ENCODE results near the gene C7orf33. TPM values are rescaled to one million over a fixed set of nuclear protein-coding genes. Genes with fewer than 3 reads are reported as not detected.
"Not testable (repeated sequence)": the region's sequence is repeated elsewhere in the genome, so short reads cannot be mapped to it uniquely, and the experiment has no call there.

Gene C7orf33
- total RNA-seq, 1 donor from 2014 or later = not detected

DNA sequence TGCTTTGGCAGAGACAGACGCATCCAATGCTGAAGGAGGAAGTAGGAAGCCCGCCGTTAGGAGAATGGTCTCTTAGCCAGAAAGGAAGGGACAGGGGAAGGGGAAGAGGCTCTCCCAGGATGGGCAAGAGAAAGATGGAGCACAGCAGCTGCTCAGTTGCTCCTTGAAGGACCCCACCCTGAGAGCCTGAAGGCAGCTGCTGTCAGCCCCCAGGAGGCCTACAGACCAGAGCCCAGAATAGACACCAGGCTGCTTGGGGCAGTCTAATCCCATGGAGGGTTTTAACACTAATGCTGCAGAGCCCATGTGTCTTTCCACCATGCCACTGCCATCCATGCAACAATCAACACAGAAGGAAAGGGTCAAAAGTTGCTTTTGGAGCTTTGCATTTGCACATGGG lies 3.5 kb upstream of the C7orf33 start:
- TF ChIP-seq, protein P1, sequence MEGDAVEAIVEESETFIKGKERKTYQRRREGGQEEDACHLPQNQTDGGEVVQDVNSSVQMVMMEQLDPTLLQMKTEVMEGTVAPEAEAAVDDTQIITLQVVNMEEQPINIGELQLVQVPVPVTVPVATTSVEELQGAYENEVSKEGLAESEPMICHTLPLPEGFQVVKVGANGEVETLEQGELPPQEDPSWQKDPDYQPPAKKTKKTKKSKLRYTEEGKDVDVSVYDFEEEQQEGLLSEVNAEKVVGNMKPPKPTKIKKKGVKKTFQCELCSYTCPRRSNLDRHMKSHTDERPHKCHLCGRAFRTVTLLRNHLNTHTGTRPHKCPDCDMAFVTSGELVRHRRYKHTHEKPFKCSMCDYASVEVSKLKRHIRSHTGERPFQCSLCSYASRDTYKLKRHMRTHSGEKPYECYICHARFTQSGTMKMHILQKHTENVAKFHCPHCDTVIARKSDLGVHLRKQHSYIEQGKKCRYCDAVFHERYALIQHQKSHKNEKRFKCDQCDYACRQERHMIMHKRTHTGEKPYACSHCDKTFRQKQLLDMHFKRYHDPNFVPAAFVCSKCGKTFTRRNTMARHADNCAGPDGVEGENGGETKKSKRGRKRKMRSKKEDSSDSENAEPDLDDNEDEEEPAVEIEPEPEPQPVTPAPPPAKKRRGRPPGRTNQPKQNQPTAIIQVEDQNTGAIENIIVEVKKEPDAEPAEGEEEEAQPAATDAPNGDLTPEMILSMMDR (IDR thresholded peaks at IDR 0.05) = no peak
- intact Hi-C loops (cut with micrococcal nuclease) = no loop called here

DNA sequence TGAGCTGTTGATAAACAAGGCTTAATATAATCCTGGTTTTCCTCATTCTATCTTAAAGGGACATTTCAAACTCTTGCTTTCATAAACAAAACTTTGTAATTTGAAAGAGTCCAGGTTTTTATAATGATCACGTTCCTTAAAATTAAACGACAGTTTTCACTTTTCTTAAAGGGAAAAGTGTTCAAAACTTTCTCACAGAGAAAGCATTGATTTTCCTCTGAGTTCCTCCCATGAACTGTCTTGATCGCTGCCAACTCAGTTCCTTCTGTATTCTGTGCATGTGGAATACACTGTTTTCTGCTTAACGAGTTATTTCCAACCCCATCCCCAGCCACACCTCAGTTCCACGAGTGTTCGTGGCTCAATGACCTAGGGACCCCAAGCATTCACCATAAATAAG lies 2.4 kb upstream of the C7orf33 start:
- Mint-ChIP-seq H3K27me3 (peaks cover 12% of the 10 kb centered on the region), H3K4me1 (peaks cover 6% of the 10 kb centered on the region), H3K36me3 (ENCODE audit: low read depth) (no peaks in the 10 kb centered on the region), H3K27ac (no peak overlapping the region), H3K4me3 (no peak overlapping the region), H3K9me3 (no peaks in the 10 kb centered on the region)
- CTCF ChIA-PET = no interaction called here
- TF ChIP-seq, protein P1 (IDR thresholded peaks at IDR 0.05) = no peak
- no peak for DNase-seq
- POLR2A ChIA-PET = no interaction called here
- ATAC-seq (ENCODE audit: low read depth) = no peak
- intact Hi-C loops (cut with micrococcal nuclease) = no loop called here

More for the DNA sequence above, 3.5 kb upstream of the C7orf33 start:
- no peak for DNase-seq
- ChIA-PET CTCF (no interaction called here), POLR2A (interaction anchor here (0.6 kb wide), 1 partner anchor 78 kb away, joined by 3 read pairs; no protein-coding TSS in a partner anchor)
- Mint-ChIP-seq H3K27ac (no peak overlapping the region), H3K4me1 (peaks cover 6% of the 10 kb centered on the region), H3K27me3 (peaks cover 12% of the 10 kb centered on the region), H3K36me3 (ENCODE audit: low read depth) (no peaks in the 10 kb centered on the region), H3K4me3 (no peak overlapping the region), H3K9me3 (no peaks in the 10 kb centered on the region)
- no peak for ATAC-seq (ENCODE audit: low read depth)

DNA sequence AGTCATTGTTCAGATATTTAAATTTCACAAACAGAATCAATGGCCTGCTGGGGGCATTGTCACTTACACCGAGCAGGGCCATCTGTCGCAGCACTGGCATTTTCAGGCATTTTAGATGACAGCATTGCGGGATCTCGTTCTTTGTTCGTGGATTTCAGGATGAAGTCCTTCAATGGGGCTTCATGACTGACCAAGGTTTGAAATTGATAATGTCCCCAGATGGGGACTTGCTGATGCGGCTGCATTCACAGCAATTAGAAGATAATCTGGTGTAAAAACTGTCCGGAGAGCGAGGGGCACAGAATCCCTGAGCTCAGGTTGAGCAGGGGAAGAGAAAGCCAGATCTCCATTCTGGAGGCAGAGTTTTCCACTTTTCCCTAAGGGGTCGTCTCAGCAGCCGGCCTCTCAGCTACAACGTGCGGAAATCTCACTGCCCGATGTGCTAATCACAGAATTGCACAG lies 1.9 kb upstream of the C7orf33 start:
- Mint-ChIP-seq H3K27ac (no peak overlapping the region), H3K9me3 (no peaks in the 10 kb centered on the region), H3K36me3 (ENCODE audit: low read depth) (no peaks in the 10 kb centered on the region), H3K27me3 (peaks cover 12% of the 10 kb centered on the region), H3K4me3 (no peak overlapping the region), H3K4me1 (peaks cover 6% of the 10 kb centered on the region)
- TF ChIP-seq, protein P1 (IDR thresholded peaks at IDR 0.05) = no peak
- intact Hi-C loops (cut with micrococcal nuclease) = no loop called here
- ATAC-seq (ENCODE audit: low read depth) = no peak
- DNase-seq = no peak
- POLR2A ChIA-PET = no interaction called here
- CTCF ChIA-PET = no interaction called here

DNA sequence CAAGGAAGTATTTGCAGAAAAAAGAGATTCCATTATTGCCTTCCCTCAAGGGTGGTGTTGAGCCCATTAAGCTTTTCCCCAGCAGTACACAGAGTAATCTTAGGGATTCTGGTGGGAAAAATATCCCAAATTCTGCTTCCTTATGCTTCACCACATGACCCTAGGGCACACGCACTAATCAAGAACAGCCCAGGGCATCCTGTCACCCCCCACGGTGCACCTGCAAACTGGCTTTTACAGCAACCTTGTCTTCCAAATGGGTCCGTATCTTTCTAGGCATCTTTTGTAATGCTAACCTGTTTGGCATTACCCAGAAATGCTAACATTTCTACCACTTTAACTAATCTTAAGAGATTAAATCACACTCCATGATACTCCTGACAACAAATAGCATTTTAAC lies 926 bp upstream of the C7orf33 start:
- Mint-ChIP-seq H3K9me3 (no peaks in the 10 kb centered on the region), H3K27me3 (peaks cover 14% of the 10 kb centered on the region), H3K4me1 (peaks cover 2% of the 10 kb centered on the region), H3K4me3 (no peak overlapping the region), H3K36me3 (ENCODE audit: low read depth) (no peaks in the 10 kb centered on the region), H3K27ac (no peak overlapping the region)
- DNase-seq = no peak
- ChIA-PET POLR2A (no interaction called here), CTCF (no interaction called here)
- TF ChIP-seq, protein P1 (IDR thresholded peaks at IDR 0.05) = no peak
- ATAC-seq (ENCODE audit: low read depth) = no peak
- intact Hi-C loops (cut with micrococcal nuclease) = no loop called here

DNA sequence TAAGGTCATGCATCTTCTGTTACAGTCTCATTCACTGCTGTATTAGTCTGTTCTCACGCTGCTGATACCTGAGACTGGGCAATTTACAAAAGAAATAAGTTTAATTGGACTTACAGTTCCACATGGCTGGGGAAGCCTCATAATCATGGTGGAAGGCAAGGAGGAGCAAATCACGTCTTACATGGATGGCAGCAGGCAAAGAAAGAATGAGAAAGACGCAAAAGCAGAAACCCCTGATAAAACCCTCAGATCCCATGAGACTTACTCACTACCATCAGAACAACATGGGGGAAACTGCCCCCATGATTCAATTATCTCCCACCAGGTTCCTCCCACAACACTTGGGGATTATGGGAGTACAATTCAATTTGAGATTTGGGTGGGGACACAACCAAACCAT lies 5.8 kb downstream of the C7orf33 start:
- intact Hi-C loops (cut with micrococcal nuclease); H3K27ac Mint-ChIP-seq; DNase-seq; H3K36me3 Mint-ChIP-seq (ENCODE audit: low read depth); H3K4me1 Mint-ChIP-seq; POLR2A ChIA-PET; H3K4me3 Mint-ChIP-seq; CTCF ChIA-PET; ATAC-seq (ENCODE audit: low read depth); H3K27me3 Mint-ChIP-seq; H3K9me3 Mint-ChIP-seq: not testable (repeated sequence)

DNA sequence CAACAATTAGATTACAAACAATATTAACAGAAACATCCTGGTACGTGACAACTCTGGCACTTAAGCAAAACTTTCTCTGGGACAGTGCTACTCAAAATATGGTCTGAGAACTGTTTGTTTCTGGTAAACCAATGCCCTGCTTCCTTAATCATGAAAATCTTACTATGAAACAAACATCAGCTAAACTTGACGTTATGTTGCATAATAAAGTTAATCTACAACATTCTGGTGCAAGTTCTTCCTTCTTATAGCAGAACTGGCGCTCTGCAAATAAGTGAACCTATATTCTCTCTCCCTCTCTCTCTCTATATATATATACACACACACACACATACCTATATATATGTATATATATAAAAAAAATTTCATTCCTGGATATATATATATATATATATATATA lies 7.8 kb downstream of the C7orf33 start:
- TF ChIP-seq, protein P1 (IDR thresholded peaks at IDR 0.05) = no peak
- H3K4me3 Mint-ChIP-seq = no peak overlapping the region
- intact Hi-C loops (cut with micrococcal nuclease) = no loop called here
- ChIA-PET CTCF (no interaction called here), POLR2A (no interaction called here)
- no peaks in the 10 kb centered on the region for H3K4me1 Mint-ChIP-seq
- DNase-seq = no peak
- H3K36me3 Mint-ChIP-seq (ENCODE audit: low read depth) = no peaks in the 10 kb centered on the region
- peaks cover 6% of the 10 kb centered on the region for H3K27me3 Mint-ChIP-seq
- peaks cover 8% of the 10 kb centered on the region for H3K9me3 Mint-ChIP-seq
- no peak overlapping the region for H3K27ac Mint-ChIP-seq
- no peak for ATAC-seq (ENCODE audit: low read depth)
